Upper lobe of left lung (tissue), 4 donors: ENCODE results near the gene IQCM.

Source experiments
- EP300 ChIP-seq, 4 donors: sonication (generic); formaldehyde crosslinking; IDR thresholded peaks; one replicate each; pipeline ENCODE4 v1.5.1; 2017; ENCODE audit warnings: antibody characterized with exemption in 4 of 4, control low read depth in 2 of 4
- POLR2A ChIP-seq, 4 donors: fragments of 450-650 bp; IDR thresholded peaks; one replicate each; pipeline ENCODE4 v1.5.1; 2016 to 2017; ENCODE audit warnings: antibody characterized with exemption in 4 of 4, mild to moderate bottlenecking in 2 of 4
- POLR2AphosphoS5 ChIP-seq, 2 donors: sonication (generic); formaldehyde crosslinking; IDR thresholded peaks; one replicate each; pipeline ENCODE4 v1.5.1; 2017; ENCODE audit warnings: antibody characterized with exemption in 2 of 2
- TF ChIP-seq, protein P1 (sequence below), 6 experiments: fragments of 450-650 bp in 4 of 6; fragments of 200-600 bp in 2 of 6; sonication (generic) in 2 of 6; IDR thresholded peaks; one replicate each; pipeline ENCODE4 v1.5.1; 2016 to 2019; ENCODE audit warnings: antibody characterized with exemption in 6 of 6

DNA sequence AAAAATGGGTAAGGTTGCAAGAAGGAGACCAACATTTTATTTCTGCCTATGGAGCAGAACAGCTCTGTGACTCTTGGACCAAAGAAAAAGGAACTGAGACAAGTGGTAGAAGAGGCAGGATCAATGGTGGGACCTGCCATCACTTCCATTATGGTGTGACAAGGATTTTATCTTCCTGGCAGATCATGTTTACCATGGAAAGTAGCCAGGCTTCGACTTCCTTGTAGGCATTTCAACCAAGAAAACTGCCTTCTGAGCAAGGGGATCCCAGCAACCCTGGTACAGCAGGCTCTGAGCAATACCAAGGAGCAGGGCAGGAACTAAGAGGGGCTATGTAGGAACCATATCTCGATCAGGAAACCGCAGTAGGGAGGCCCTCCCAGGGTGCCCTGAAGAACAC, 317.4 kb downstream of the IQCM start:
- no peak for TF ChIP-seq POLR2A (IDR thresholded peaks at IDR 0.05)
- TF ChIP-seq EP300 (IDR thresholded peaks at IDR 0.05) = no peak
- TF ChIP-seq, protein P1, sequence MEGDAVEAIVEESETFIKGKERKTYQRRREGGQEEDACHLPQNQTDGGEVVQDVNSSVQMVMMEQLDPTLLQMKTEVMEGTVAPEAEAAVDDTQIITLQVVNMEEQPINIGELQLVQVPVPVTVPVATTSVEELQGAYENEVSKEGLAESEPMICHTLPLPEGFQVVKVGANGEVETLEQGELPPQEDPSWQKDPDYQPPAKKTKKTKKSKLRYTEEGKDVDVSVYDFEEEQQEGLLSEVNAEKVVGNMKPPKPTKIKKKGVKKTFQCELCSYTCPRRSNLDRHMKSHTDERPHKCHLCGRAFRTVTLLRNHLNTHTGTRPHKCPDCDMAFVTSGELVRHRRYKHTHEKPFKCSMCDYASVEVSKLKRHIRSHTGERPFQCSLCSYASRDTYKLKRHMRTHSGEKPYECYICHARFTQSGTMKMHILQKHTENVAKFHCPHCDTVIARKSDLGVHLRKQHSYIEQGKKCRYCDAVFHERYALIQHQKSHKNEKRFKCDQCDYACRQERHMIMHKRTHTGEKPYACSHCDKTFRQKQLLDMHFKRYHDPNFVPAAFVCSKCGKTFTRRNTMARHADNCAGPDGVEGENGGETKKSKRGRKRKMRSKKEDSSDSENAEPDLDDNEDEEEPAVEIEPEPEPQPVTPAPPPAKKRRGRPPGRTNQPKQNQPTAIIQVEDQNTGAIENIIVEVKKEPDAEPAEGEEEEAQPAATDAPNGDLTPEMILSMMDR (IDR thresholded peaks at IDR 0.05) = no peak
- TF ChIP-seq POLR2AphosphoS5 (IDR thresholded peaks at IDR 0.05) = no peak
